IMR-90 (cell line): ENCODE data around the gene HDGFL2.

Experiments
- CTCF ChIP-seq: conservative IDR thresholded peaks from 2 replicates; pipeline ENCODE4 v1.5.1; 2012; ENCODE audit warnings: mild to moderate bottlenecking, low read depth, low read length, improper control_type of control experiment
- ELK1 ChIP-seq: fragments of 150-350 bp; IDR thresholded peaks from 2 replicates; pipeline ENCODE4 v1.6.1; 2016; ENCODE audit warnings: low read depth, mild to moderate bottlenecking, low read length, moderate library complexity, borderline replicate concordance
- POLR2A ChIP-seq: IDR thresholded peaks from 2 replicates; pipeline ENCODE4 v1.6.1; 2012; ENCODE audit warnings: mild to moderate bottlenecking, low read depth, low read length

- no peak for TF ChIP-seq CTCF
- TF ChIP-seq POLR2A: no peak
- no peak for TF ChIP-seq ELK1
Observed at GRCh38 chr19:4443966-4444764, 27.9 kb upstream of the HDGFL2 start.
